Effector memory CD4-positive, alpha-beta T cell (primary cell): ENCODE data around the gene PPARG.

Experiments
- DNase-seq, 3 donors: peaks; one replicate each; pipeline ENCODE4 v3.0.0-alpha.2; 2020
- H3K27ac ChIP-seq: 2 replicates; pipeline ENCODE4 v1.7.0; 2013; ENCODE audit warnings: mild to moderate bottlenecking, low read length, moderate library complexity; ENCODE audit not compliant: insufficient read depth, poor library complexity, severe bottlenecking
- H3K27me3 ChIP-seq: replicated peaks from 2 replicates; pipeline ENCODE4 v1.7.0; 2013; ENCODE audit warnings: mild to moderate bottlenecking, low read length; ENCODE audit not compliant: insufficient read depth, control insufficient read depth, poor library complexity, severe bottlenecking
- H3K36me3 ChIP-seq: 2 replicates; pipeline ENCODE4 v1.7.0; 2013; ENCODE audit warnings: mild to moderate bottlenecking, low read length, moderate library complexity; ENCODE audit not compliant: control insufficient read depth, insufficient read depth
- H3K4me1 ChIP-seq: 2 replicates; pipeline ENCODE4 v1.7.0; 2013; ENCODE audit warnings: low read length, mild to moderate bottlenecking; ENCODE audit not compliant: control insufficient read depth, insufficient read depth, poor library complexity, severe bottlenecking
- H3K4me3 ChIP-seq: 2 replicates; pipeline ENCODE4 v1.7.0; 2013; ENCODE audit warnings: low read length, low read depth, mild to moderate bottlenecking; ENCODE audit not compliant: insufficient read depth, poor library complexity, severe bottlenecking
- H3K9me3 ChIP-seq: 2 replicates; pipeline ENCODE4 v1.7.0; 2013; ENCODE audit warnings: mild to moderate bottlenecking, low read length, moderate library complexity; ENCODE audit not compliant: control insufficient read depth

The PPARG gene

DNA sequence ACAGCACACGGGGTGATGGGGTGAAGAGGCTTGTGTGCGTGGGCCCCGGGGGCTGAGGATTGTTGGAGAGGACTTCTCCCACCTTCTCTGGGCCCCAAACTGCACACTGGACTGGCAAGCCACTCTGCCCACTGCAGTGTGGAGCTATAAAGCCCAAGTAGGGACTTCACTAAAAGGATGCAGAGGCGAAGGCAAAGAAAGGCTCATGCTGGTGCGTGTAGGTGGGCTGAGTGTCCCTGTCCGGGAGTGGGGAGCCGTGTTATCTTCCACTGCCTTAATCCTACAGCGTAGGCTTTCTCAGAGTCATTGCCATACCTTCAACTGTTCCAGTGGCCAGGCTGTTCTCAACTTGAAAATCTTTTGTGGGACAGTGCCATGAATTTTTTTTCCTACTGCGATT lies 3.9 kb downstream of the PPARG start:
- H3K9me3 ChIP-seq = no peaks in the 10 kb centered on the region
- no peaks in the 10 kb centered on the region for H3K27me3 ChIP-seq
- H3K27ac ChIP-seq = no peak overlapping the region
- no peak for DNase-seq
- no peak overlapping the region for H3K4me3 ChIP-seq
- peaks cover 6% of the 10 kb centered on the region for H3K4me1 ChIP-seq
- H3K36me3 ChIP-seq = no peaks in the 10 kb centered on the region

DNA sequence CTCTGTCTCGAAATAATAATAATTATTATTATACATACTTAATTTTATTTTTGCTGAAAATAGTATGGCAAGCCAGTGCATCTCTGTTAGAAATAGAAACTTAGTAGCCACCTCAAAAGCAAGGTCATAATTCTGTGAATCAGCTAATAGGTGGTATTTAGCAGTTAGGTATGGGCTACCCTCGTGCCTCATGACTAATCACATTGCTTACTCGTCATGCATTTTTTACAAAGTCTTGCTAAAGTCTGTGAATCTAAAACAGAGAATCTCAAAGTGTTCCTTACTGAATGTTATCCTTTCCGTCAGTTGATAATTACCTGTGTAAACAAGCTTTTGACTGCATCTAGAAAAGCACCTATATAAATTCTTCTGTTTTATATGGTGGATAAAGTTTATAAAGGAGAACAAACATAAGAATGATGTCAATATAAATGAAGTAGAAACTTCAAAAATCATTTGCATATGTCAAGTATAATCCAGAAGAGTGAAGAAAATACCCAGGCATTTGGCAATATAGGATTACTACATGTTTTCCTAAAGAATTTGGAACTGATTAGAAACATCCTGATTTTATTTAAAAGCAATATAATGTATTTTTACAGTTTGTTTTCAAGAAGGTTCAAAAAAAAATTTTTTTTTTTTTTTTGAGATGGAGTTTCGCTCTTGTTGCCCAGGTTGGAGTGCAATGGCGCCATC lies 6.2 kb downstream of the PPARG start:
- H3K36me3 ChIP-seq = no peaks in the 10 kb centered on the region
- H3K4me1 ChIP-seq = no peaks in the 10 kb centered on the region
- no peak for DNase-seq
- H3K27me3 ChIP-seq = no peaks in the 10 kb centered on the region
- H3K27ac ChIP-seq = no peak overlapping the region
- H3K4me3 ChIP-seq = no peak overlapping the region
- H3K9me3 ChIP-seq = no peaks in the 10 kb centered on the region

DNA sequence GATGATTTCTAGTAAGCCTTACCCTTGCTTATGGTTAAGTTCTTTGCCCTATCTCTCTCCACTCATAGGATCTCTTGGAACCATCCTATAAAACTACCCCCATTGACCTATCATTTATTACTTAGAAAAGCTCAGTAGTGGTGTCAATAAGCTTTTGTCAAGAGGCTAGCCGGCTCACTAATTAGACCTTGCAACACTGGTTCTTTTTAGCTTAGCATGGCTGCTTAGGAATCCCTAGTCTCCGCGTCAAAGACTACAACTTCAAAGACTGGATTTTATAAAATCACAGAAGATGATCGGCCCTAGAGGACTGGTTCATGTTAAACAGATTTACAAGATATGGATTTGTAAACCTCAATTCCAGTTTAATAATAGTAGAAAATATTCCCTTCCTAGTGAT lies 7.6 kb downstream of the PPARG start:
- Histone ChIP-seq H3K27ac (no peak overlapping the region), H3K27me3 (no peaks in the 10 kb centered on the region), H3K9me3 (no peaks in the 10 kb centered on the region), H3K4me1 (no peaks in the 10 kb centered on the region), H3K36me3 (no peaks in the 10 kb centered on the region), H3K4me3 (no peak overlapping the region)
- no peak for DNase-seq

DNA sequence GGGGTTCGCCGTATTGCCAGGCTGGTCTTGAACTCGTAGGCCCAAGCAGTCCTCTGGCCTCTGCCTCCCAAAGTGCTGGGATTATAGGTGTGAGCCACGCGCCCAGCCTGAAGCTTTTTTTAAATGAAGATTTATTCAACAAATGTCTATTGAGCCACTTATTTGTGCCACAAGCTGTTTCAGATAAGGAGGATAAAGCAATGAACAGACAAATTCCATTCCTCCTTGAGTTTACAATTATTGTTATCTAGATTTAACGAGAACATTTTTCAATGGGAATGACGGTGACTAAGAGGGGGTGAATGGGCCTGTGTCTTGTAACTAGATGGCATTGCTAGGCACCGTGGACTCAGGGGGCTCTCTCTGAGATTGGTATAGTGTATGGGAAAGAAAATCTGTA lies 10.2 kb downstream of the PPARG start:
- no peaks in the 10 kb centered on the region for H3K36me3 ChIP-seq
- H3K27me3 ChIP-seq = no peaks in the 10 kb centered on the region
- no peak overlapping the region for H3K4me3 ChIP-seq
- no peaks in the 10 kb centered on the region for H3K4me1 ChIP-seq
- no peaks in the 10 kb centered on the region for H3K9me3 ChIP-seq
- no peak overlapping the region for H3K27ac ChIP-seq
- no peak for DNase-seq

DNA sequence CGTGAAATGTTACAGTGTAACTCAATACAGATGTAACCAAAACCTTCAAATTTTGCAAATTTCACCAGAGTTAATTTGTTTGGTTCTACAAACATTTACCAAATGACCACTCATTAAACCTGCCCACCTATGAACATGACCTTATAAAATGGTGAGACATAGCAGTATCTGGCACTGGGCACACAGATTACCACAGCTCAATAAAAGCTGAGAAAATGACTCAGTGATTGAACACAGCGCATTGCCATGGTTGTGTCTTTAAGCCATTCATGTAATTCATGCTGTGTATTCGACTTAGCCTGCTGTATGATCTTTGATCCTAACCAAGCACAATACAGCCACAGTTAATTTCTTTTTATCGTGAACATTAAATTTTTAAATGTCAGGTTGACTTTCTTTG lies 11.3 kb downstream of the PPARG start:
- Histone ChIP-seq H3K36me3 (no peaks in the 10 kb centered on the region), H3K9me3 (no peaks in the 10 kb centered on the region), H3K27me3 (no peaks in the 10 kb centered on the region), H3K4me3 (no peak overlapping the region), H3K27ac (no peak overlapping the region), H3K4me1 (no peaks in the 10 kb centered on the region)
- no peak for DNase-seq

DNA sequence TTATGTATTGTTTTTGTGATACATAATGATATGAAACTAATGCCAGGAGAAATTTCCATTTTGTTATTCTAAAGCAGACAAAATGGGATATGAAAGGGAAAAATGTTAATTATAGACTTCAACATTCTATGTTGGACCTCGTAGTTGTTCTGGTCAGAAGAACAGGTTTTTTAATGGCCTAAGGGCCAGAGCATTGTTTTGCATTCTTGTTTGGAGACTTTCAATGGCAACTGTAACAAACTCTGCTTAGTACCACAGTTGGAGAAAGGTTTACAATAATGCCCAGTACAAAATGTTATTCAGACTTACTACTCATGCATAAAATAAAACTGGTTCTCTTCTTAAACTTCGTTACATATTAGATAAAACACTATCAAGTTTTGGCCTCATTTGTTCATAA lies 12.2 kb downstream of the PPARG start:
- Histone ChIP-seq H3K36me3 (no peaks in the 10 kb centered on the region), H3K4me1 (no peaks in the 10 kb centered on the region), H3K4me3 (no peak overlapping the region), H3K27me3 (no peaks in the 10 kb centered on the region), H3K9me3 (no peaks in the 10 kb centered on the region), H3K27ac (no peak overlapping the region)
- no peak for DNase-seq

DNA sequence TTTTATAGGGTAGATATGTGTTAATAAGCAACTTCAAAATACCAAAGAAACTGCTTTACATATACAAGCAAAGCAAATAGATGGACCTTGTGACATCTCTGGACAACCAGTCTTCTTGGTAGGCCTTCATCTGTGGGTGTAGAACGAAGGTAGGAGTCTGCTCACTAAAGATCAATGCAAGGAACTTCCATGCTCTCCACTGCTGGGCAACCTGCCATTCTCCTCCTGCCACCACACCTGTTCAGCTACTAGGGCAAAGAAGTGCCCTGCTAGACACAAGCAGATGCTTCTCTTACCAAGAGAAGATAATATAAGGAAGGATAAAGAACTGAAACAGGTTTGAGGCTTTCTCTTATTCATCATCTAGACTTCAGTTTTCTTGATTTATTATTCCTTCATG lies 12.6 kb downstream of the PPARG start:
- Histone ChIP-seq H3K4me1 (no peaks in the 10 kb centered on the region), H3K36me3 (no peaks in the 10 kb centered on the region), H3K27ac (no peak overlapping the region), H3K27me3 (no peaks in the 10 kb centered on the region), H3K4me3 (no peak overlapping the region), H3K9me3 (no peaks in the 10 kb centered on the region)
- no peak for DNase-seq

DNA sequence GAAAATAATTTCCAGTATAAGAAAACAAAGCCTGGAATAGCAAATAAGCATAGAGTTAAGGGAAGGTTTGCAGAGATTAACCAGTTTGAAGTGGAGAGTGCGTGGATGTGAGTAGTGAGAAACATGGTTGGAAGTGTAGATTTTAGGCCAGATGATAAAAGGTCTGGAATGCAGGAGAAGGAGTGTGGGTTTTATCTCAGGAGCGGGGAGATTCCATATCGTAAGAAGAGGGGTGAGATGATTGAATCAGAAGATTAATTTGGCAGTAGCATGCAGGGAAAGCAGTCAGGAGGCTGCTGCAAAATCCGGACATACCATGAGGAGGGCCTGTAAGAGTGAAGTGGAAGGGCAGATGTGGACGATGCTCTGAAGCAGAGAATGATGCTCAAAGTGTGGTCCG lies 13.7 kb downstream of the PPARG start:
- H3K27me3 ChIP-seq = no peaks in the 10 kb centered on the region
- DNase-seq = no peak

DNA sequence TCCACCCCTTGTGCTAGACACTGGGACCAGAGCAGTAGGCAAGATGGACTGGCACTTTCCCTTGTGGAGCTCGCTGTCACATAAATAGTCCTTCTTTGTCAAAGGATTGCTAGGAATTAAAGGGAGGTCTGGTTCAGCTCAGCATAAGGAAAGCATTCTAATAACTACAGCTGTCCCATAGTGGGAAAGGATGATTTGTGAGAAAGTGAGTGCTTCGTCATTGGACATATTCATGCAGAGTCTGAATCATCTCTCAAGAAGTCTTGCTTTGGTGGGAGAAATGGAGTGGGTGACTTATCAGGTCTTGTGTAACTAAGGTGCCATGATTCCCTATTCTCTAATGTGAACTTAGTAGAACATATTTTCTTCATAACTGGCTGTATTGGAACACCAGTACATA lies 14.7 kb downstream of the PPARG start:
- no peaks in the 10 kb centered on the region for H3K4me1 ChIP-seq
- no peak overlapping the region for H3K4me3 ChIP-seq
- H3K27ac ChIP-seq = no peak overlapping the region
- H3K9me3 ChIP-seq = no peaks in the 10 kb centered on the region
- no peaks in the 10 kb centered on the region for H3K27me3 ChIP-seq
- no peak for DNase-seq
- no peaks in the 10 kb centered on the region for H3K36me3 ChIP-seq

More for the DNA sequence above, 13.7 kb downstream of the PPARG start:
- Histone ChIP-seq H3K36me3 (no peaks in the 10 kb centered on the region), H3K4me1 (no peaks in the 10 kb centered on the region), H3K4me3 (no peak overlapping the region), H3K9me3 (no peaks in the 10 kb centered on the region), H3K27ac (no peak overlapping the region)

DNA sequence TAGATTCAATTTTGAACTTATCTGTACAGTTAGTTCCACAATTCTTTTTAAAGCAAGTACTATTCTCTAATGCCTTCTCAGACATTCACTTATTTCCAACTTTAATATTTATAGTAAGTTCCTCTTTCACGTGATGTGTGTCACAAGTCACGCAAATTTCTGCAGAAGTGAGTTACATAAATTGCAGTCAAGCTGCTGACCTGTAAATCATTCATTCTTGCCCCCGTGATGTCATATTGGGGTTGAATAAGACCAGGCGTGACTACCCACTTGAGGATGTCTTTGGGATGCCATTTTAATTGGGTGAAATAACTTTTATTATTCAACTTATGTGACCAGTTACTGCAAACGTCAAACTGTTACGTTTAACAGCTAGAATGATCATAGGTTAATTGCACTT lies 15.1 kb downstream of the PPARG start:
- no peak for DNase-seq
- Histone ChIP-seq H3K27ac (no peak overlapping the region), H3K9me3 (no peaks in the 10 kb centered on the region), H3K36me3 (no peaks in the 10 kb centered on the region), H3K4me3 (no peak overlapping the region), H3K4me1 (no peaks in the 10 kb centered on the region), H3K27me3 (no peaks in the 10 kb centered on the region)
